GM12891 (cell line): ENCODE results near the gene RAI1.

Experiments used
- POLR2A ChIP-seq: IDR thresholded peaks from 2 replicates; pipeline ENCODE4 v1.6.1; 2011; ENCODE audit warnings: low read depth, low read length, control low read depth
- SPI1 ChIP-seq: IDR thresholded peaks from 2 replicates; pipeline ENCODE4 v1.6.1; 2011; ENCODE audit warnings: low read depth, low read length, control low read depth

DNA sequence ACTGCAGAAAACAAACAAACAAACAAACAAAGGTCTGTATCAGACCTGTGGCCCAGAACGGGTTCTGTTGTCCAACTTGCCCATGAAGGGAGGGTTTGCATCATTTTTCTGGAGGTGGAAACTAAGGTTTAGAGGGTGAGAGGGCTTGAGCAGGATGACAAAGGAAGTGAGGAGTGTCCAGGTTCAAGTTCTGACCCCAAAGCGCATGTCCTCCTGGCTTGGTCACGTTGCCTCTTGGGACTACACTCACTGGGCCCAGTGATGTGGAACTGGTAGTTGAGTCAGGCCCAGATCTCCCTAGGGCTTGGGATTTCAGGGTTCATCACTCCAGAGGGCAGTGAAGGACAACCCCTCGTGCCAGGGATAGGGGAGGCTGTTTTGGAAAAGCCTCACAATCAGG lies 153.7 kb downstream of the RAI1 start:
- no peak for TF ChIP-seq SPI1
- TF ChIP-seq POLR2A, result no peak
